Stimulated activated CD8-positive, alpha-beta memory T cell treated with anti-CD3 and anti-CD28 coated beads, Interleukin-4, amount 100 ng/mL, for 1 hour (primary cell): ENCODE measurements around the gene MSI2.
"Not testable (repeated sequence)": the region's sequence is repeated elsewhere in the genome, so short reads cannot be mapped to it uniquely, and the experiment has no call there.

Experiments used
- DNase-seq, 2 donors: peaks; one replicate each; pipeline ENCODE4 v3.0.0-alpha.2; 2020; ENCODE audit warnings: low read depth in 2 of 2, low spot score in 1 of 2

Gene MSI2

DNA sequence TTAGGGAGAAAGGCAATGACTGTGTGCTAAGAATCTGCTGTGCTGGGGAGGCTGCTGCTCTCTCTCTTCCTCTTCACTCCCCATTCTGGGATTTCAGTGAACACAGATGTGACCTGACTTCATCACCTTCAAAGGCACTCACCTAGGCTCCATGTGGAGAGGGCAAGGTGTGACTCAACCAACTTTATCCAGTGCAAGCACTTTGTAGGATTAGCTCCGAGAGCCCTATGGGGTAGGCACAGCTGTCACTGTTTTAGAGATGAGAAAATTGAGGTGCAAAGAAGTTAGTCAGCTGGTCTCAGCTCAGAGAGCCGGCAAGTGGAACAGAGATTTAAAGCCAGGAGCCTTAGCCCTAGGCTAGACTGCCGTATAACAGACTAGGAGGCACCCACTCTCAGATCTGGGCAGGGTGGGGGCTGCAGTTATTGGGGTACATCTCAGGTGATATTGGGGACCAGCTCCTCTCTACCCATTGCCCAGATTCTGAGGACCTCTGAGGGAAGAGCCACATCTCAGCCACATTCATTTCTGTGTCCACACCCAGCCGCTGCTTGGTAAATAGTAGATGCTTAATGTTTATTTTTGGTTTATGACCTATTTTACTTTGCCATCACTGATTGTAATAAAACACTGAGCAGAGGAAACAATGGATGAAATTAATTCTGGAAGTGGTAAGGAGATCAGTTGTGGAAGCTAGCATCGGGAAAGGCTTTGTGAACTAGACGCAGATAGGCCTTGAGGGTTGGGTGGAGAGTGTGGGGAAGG, 350.0 kb downstream of the MSI2 start:
- no peak for DNase-seq

DNA sequence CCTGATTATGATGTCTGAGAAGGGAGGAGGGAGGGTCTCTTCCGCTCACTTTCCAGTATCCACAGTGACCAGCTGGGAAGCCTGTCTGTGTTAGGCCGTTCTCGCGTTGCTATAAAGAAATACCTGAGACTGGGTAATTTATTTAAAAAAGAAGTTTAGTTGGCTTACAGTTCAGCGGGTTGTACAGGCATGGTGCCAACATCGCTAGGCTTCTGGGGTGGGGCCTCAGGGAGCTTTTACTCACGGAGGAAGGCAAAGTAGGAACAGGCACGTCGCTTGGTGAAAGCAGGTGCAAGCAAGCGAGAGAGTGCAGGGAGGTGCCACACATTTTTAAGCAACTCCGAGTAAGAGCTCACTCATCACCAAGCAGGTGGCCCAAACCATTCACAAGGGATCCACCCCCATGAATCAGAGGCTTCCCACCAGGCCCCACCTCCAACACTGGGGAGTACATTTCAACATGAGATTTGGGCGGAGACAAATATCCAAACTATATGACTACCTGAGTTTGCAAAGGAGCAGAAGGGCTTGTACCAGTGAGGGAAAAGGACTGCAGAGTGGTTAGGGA, 351.3 kb downstream of the MSI2 start:
- DNase-seq: no peak

- DNase-seq: no peak
These were observed 352.2 kb downstream of the MSI2 start for GRCh38 chr17:57608369-57609124.

- no peak for DNase-seq
These were observed 353.0 kb downstream of the MSI2 start for GRCh38 chr17:57609125-57609877.

DNA sequence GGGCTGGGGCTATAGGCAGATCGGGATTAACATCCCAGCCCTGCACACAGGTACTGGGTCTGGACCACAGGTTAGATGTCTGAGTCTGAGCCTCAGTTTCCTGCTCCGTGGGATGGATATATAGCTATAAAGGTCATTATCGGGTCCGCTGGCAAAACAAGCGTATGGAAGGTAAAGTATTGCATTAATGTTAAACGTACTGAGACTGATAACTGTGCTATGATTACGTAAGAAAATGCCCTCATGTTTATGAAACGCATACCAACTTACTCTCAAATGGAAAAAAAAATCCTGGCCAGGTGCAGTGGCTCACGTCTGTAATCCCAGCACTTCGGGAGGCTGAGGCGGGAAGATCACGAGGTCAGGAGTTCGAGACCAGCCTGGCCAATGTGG, 353.6 kb downstream of the MSI2 start:
- no peak for DNase-seq

DNA sequence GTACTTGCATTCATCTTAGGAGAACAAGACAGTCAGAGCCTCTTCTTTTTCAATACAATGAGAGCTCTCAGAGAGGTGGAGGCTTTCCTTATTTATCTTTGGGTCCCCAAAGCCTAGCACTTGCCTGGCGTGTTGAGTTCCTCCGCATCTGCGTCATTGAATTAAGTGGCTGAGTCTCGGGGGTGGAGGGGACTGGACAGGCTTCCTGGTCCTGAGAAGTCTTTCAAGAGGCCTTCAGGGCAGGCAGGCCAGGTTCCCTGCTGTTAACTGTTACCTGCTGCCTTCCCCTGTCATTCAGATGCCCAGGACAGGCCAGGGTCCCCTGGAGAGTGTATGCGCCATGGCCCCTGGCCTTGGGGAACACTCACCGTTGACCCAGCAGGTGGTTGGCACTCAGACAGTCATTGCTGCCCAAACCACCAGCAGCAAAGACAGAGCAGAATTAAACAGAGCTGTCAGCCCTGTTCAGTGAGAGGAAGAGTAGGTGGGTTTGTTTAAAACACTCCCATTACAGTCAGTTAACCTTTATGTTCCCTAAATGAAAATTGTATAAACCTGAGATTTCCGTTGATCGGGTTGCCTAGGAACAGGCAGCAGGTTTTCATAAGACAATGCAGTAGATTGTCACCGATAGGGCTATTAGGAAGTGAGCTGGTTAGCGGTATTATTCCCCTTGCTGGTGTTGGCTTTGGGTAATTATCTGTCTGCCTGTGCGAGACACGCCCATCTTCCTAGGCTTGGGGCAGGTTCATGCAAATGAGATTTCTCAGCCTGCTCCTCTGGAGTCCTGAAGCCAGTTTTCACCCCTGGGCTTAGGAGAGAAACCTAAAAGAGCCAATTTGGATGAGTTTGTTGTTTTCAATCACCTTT, 356.1 kb downstream of the MSI2 start:
- no peak for DNase-seq

DNA sequence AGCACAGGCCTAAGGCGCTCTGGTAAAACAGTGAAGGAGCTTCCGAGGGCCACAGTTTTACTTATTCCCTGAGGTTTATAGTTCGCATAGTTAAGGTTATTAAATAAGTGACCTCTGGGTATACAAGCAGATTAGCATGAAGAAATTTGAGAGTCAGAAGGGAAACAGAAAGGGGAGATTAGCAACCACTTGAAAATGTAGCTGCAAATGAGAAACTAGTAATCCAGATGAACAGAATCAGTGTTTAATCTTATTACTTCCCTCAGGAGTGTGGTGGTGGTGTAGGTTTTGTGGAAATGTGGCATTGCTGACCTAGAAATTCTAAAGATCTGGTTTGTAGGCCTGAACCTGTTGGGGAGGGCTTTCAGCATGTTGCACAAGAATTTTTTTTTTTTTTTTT, 358.4 kb downstream of the MSI2 start:
- no peak for DNase-seq

DNA sequence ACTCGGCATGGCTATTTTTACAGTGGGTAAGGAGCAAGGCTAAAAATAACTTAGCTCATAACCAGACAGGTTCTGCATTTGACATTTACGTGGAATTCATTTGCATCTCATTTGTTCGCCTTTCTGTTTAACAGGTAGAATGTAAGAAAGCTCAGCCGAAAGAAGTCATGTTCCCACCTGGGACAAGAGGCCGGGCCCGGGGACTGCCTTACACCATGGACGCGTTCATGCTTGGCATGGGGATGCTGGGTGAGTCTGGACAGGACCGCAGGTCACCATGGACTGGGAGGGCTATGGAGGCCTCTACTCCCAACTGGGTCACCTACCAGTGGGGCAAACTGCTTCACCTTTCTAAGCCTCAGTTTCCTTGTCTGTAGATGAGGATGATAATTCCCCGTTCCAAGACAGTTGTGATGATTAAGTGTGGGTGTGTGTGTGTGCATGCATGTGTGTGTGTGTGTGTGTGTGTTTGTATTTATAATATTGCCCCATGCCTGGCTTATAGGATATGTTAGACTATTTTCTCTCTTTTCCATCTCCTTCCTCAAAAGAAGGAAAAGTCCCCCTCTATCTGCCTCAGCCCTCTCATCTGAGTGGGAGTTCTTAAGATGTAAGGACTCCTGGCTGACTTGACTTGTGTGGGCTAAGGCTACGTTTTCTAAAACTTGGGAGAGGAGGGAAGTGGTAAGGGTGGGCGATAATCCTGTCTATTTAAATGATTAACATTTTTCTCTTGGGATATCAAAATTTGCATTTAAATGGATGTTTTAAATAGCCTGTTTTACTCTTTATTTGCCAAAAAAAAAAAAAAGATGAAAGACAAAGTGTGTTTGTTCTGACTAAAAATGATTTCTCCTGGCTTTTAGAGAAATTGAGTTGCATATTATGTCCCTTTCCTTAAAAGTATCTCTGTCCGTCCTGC, 359.8 kb downstream of the MSI2 start:
- no peak for DNase-seq

GRCh38 chr17:57617218-57617617, 360.9 kb downstream of the MSI2 start:
- no peak for DNase-seq

DNA sequence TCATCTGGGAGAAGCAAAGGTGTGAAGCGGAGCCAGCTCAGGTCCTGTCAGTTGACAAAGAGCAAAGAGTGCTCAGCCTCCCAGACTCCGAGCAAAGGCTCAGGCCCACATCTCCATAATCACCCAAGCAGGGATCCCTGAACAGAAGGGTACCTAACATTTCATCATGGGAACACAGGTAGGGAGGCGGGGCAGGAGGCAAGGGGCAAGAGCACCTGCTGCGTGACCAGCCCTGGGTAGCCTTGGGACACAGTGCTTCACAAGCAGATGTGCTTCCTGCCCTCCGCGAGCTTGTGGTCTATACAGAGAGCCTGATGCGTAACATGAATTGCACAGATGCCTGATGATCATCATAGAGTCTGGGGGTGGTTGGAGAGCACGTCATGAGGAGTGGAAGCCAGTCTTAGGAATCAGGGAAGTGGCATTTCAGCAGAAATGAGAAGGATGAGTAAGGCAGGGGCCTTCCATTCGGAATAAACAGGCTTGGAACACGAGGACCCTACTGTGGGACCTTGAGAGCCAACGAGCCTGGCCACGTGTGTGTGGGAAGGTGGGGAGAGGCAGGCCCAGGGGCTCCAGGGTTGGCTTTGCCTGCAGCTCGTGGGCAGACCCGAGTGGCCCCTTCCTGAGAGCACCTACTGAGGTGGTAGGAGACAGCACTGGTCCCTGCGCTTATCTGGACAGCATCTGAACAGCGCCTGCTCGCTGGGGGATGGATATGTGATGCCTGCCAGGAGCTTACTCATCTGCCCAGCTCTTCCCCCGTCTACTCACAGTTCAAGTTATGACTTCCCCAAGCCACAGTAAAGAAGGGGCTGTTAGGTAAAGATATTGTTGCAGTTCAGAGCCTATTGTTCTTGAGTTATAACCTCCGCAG, 363.0 kb downstream of the MSI2 start:
- no peak for DNase-seq

- DNase-seq: no peak
These were observed 364.3 kb downstream of the MSI2 start for GRCh38 chr17:57620576-57620975.

- not testable (repeated sequence) for DNase-seq
These were observed 365.5 kb downstream of the MSI2 start for GRCh38 chr17:57621791-57622190.

- DNase-seq: no peak
These were observed 366.0 kb downstream of the MSI2 start for GRCh38 chr17:57622306-57622682.

- no peak for DNase-seq
These were observed 366.5 kb downstream of the MSI2 start for GRCh38 chr17:57622683-57623433.

GRCh38 chr17:57623620-57624019, 367.3 kb downstream of the MSI2 start:
- no peak for DNase-seq

DNA sequence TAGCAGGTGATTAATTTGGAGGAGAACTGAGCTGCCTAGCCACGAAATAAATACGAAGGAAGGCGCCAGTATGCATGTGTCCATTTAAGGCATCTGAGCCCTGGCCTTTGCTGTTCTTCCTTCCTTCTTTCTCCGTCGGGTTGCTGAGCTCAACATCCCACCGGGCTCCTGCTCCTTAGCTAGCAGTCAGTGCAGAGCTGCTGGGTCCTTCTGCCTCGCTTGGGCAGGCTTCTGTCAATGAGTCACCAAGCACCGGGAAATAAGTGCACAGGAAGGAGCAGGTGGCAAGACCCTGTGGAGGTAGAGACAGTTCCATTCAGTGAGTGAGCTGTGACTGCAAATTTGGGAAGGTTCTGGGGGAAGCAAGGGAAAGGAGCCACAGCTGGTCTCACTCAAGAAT, 368.1 kb downstream of the MSI2 start:
- no peak for DNase-seq

- DNase-seq: no peak
These were observed 369.2 kb downstream of the MSI2 start for GRCh38 chr17:57625511-57625910.

DNA sequence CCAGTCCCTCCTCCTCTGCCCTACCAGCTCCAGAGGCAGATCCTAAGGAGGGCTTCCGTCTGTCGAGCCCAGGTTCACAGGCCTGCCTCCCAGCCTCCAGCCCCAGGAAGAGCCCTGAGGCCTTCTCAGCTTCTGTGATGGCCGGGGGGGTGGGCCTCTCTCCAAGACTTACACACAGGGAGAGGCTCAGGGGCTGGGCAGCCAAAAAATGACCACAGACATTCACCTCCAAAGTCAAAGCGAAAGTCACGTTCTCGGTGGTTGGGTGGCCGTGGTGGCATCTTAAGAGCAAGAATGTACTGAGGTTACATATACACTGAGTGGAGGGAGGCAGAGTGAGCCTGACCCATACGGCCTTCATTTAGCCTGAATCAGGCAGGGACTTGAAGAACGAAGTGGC, 369.6 kb downstream of the MSI2 start:
- DNase-seq: no peak
